ENCODE data around the gene C18orf63. TPM values are rescaled to one million over a fixed set of nuclear protein-coding genes. Genes with fewer than 3 reads are reported as not detected.

The C18orf63 gene
- total RNA-seq, 1 donor from 2014 or later: not detected

DNA sequence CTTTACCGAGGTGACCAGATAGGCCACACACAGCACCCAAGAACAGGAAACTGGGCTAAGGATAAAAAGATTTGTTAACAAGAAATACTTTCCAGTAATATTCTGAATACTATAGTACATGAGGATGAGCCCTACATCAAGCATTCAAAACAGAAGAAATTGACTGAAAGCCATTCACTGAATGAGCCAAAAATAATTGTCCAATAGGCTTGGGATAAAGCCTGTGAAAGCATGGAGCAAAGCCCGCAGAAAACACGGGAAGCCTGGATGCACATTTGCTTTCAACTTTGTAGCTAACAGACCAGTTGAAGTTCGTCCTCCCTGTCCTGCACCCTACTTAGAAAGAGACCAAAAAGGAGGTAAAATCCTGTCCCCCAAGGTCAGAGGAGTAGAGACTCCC, 85.2 kb downstream of the C18orf63 start:
- H3K4me3 Mint-ChIP-seq (ENCODE audit: unreplicated experiment): no peak overlapping the region
- H3K9me3 Mint-ChIP-seq (ENCODE audit: unreplicated experiment): no peaks in the 10 kb centered on the region
- TF ChIP-seq, protein P1, sequence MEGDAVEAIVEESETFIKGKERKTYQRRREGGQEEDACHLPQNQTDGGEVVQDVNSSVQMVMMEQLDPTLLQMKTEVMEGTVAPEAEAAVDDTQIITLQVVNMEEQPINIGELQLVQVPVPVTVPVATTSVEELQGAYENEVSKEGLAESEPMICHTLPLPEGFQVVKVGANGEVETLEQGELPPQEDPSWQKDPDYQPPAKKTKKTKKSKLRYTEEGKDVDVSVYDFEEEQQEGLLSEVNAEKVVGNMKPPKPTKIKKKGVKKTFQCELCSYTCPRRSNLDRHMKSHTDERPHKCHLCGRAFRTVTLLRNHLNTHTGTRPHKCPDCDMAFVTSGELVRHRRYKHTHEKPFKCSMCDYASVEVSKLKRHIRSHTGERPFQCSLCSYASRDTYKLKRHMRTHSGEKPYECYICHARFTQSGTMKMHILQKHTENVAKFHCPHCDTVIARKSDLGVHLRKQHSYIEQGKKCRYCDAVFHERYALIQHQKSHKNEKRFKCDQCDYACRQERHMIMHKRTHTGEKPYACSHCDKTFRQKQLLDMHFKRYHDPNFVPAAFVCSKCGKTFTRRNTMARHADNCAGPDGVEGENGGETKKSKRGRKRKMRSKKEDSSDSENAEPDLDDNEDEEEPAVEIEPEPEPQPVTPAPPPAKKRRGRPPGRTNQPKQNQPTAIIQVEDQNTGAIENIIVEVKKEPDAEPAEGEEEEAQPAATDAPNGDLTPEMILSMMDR (IDR thresholded peaks at IDR 0.05; ENCODE audit: partially characterized antibody, unreplicated experiment): no peak
- H3K36me3 Mint-ChIP-seq (ENCODE audit: unreplicated experiment): peaks cover 4% of the 10 kb centered on the region
- H3K27me3 Mint-ChIP-seq (ENCODE audit: unreplicated experiment): no peaks in the 10 kb centered on the region
- H3K27ac Mint-ChIP-seq (ENCODE audit: unreplicated experiment): no peak overlapping the region
- no peak for DNase-seq
- no peaks in the 10 kb centered on the region for H3K4me1 Mint-ChIP-seq (ENCODE audit: low read depth, unreplicated experiment)

DNA sequence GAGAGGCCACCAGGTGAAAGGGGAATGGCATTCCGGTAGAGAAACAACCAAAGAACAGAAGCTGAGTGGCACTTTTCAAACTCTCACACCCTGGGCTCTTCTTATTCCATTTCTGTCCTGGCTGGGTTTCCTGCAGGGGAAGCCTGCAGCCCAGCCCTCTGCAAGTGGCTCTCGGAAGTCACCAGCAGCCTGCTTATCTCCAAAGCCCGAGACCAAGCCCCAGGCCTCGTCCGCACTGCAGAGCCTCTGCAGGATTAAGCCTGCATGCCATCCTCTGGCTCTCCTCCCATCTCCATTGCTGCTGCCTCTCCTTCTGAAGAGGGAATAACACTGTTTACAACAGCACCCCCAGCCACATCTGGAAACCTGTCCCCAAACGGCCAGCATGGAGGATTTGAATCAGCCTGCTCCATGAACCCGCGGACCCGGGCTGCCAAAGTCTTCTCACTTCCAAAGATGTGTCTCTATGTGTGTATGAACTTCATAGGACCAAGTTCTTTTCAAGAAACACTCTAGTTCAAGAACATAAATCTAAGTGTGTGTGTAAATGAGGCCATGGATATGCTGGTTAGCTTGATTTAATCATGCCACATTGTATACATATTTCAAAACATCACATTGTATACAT, 87.3 kb downstream of the C18orf63 start:
- Mint-ChIP-seq H3K4me3 (ENCODE audit: unreplicated experiment) (no peak overlapping the region), H3K4me1 (ENCODE audit: low read depth, unreplicated experiment) (no peaks in the 10 kb centered on the region), H3K36me3 (ENCODE audit: unreplicated experiment) (peaks cover 4% of the 10 kb centered on the region), H3K9me3 (ENCODE audit: unreplicated experiment) (no peaks in the 10 kb centered on the region), H3K27me3 (ENCODE audit: unreplicated experiment) (no peaks in the 10 kb centered on the region), H3K27ac (ENCODE audit: unreplicated experiment) (no peak overlapping the region)
- DNase-seq: no peak
- TF ChIP-seq, protein P1 (IDR thresholded peaks at IDR 0.05; ENCODE audit: partially characterized antibody, unreplicated experiment): no peak

GRCh38 chr18:74407888-74408287, 92.2 kb downstream of the C18orf63 start:
- Mint-ChIP-seq H3K27ac (ENCODE audit: unreplicated experiment) (no peak overlapping the region), H3K4me3 (ENCODE audit: unreplicated experiment) (no peak overlapping the region), H3K4me1 (ENCODE audit: low read depth, unreplicated experiment) (no peaks in the 10 kb centered on the region), H3K9me3 (ENCODE audit: unreplicated experiment) (no peaks in the 10 kb centered on the region), H3K27me3 (ENCODE audit: unreplicated experiment) (no peaks in the 10 kb centered on the region), H3K36me3 (ENCODE audit: unreplicated experiment) (peaks cover 4% of the 10 kb centered on the region)
- TF ChIP-seq, protein P1 (IDR thresholded peaks at IDR 0.05; ENCODE audit: partially characterized antibody, unreplicated experiment): no peak
- DNase-seq: no peak

Other genes starting within 250 kb of the C18orf63 start
- gene FBXO15, start 168.0 kb upstream of the C18orf63 start, total RNA-seq (ENCODE audit: unreplicated experiment): 0.76 TPM
- gene TIMM21, start 167.3 kb upstream of the C18orf63 start, total RNA-seq (ENCODE audit: unreplicated experiment): 26.8 TPM
- gene CYB5A, start 23.9 kb upstream of the C18orf63 start, total RNA-seq (ENCODE audit: unreplicated experiment): 28.3 TPM
- not detected for gene DIPK1C, start 141.5 kb downstream of the C18orf63 start, total RNA-seq (ENCODE audit: unreplicated experiment)
- gene CNDP2, start 180.5 kb downstream of the C18orf63 start, total RNA-seq (ENCODE audit: unreplicated experiment): 123 TPM
- 0.27 TPM for gene CNDP1, start 218.7 kb downstream of the C18orf63 start, total RNA-seq (ENCODE audit: unreplicated experiment)

Measured in glutamatergic neuron (in vitro differentiated cells).